ENCODE data around the gene ASB15.

- TF ChIP-seq POLR2A (IDR thresholded peaks at IDR 0.05) = no peak
- no peak for TF ChIP-seq CTCF (IDR thresholded peaks at IDR 0.05)
These were observed at the start of gene ASB15 for GRCh38 chr7:123601530-123601929.
